Esophagus squamous epithelium (tissue), 5 donors: ENCODE results near the gene CAB39L. TPM values are rescaled to one million over a fixed set of nuclear protein-coding genes. Genes with fewer than 3 reads are reported as not detected.

Source experiments
- DNase-seq: peaks from one replicate; lab custom pipeline; 2025; lab: John Stamatoyannopoulos, UW
- H3K27ac ChIP-seq, 4 donors: fragments of 200-600 bp; sonication (generic); one replicate each; pipeline ENCODE4 v1.5.1; 2016 to 2019; ENCODE audit warnings: mild to moderate bottlenecking in 1 of 4
- H3K27me3 ChIP-seq, 4 donors: fragments of 200-600 bp; sonication (generic); 1 replicate in 3 of 4; 2 replicates in 1 of 4; pipeline versions ENCODE4 v1.5.1 to v1.6.0; 2017 to 2021; ENCODE audit warnings: antibody characterized with exemption in 1 of 4
- H3K36me3 ChIP-seq, 3 donors: fragments of 200-600 bp; sonication (generic); one replicate each; pipeline ENCODE4 v1.5.1; 2016 to 2019
- H3K4me1 ChIP-seq, 3 donors: fragments of 200-600 bp; sonication (generic); one replicate each; pipeline ENCODE4 v1.5.1; 2017 to 2019
- H3K4me3 ChIP-seq, 4 donors: fragments of 200-600 bp; sonication (generic); 1 replicate in 3 of 4; 2 replicates in 1 of 4; pipeline ENCODE4 v1.5.1; 2016 to 2019; ENCODE audit warnings: mild to moderate bottlenecking in 2 of 4, moderate library complexity in 1 of 4
- H3K9me3 ChIP-seq, 3 donors: fragments of 200-600 bp; sonication (generic); one replicate each; pipeline ENCODE4 v1.5.1; 2016 to 2019
- POLR2A ChIP-seq, 4 donors: fragments of 450-650 bp; IDR thresholded peaks; one replicate each; pipeline ENCODE4 v1.6.1; 2017; ENCODE audit warnings: antibody characterized with exemption in 4 of 4, mild to moderate bottlenecking in 4 of 4, moderate library complexity in 3 of 4
- WGBS, 2 donors: methylation state at CpG; one replicate each; pipeline ENCODE4 v1.1.5; 2018; 5-methylcytosine and 5-hydroxymethylcytosine counted together
- intact Hi-C: fragments of 100-400 bp; cut with DNase I; formaldehyde crosslinking; loops from one replicate; pipeline ENCODE4 v1.15.0; 2022
- total RNA-seq, 4 donors: library from RNA; depleted of rRNA; stranded (reverse); fragments of >200 nt; gene quantifications; one replicate each; pipeline ENCODE4 v1.1.0, GENCODE V29; 2016
- TF ChIP-seq, protein P1 (sequence below), 6 experiments: fragments of 450-650 bp in 4 of 6; fragments of 200-600 bp in 2 of 6; sonication (generic) in 2 of 6; IDR thresholded peaks; one replicate each; pipeline ENCODE4 v1.5.1; 2016 to 2019; ENCODE audit warnings: antibody characterized with exemption in 6 of 6, mild to moderate bottlenecking in 4 of 6, moderate library complexity in 4 of 6
- donor health status: DM: yes; HTN: yes; CAD: no.

CAB39L gene
- total RNA-seq, 4 donors from 2014 or later = 16.9 to 29.2 (median 21.2) TPM

DNA sequence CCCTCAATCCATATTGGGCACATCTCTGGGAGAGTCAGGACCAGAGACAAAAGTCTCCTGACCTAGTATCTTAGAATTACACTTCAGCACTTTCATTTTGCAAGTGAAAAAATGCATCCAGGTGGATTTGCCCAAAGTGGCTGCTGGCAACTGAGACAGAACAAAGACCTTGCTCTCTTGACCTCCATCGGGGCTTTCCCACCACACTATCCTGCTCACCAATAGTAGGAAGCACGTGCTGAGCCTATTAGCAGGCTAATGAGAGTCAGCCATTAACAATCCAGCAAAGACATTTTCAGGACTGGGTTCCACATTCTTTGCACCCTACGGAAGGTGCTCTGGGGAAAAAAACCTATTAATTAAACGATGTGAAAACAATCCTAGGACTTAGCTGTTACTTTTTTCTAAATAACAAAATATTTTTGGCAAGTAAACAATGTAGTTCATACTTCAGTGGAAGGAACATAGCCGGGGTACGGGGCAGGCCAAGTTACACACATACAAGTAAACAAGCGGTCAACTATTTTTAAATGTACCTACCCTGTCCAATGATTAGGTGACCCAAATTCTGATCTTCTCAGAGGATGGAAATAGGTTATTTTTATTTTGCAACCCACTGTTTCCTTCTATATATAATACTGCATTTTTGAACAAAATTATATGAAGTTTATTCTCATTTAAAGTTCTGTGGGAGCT is 117.5 kb downstream of the CAB39L start:
- Histone ChIP-seq H3K36me3 (peaks cover 0 to 62% (median 0%) of the 10 kb centered on the region in 3 donors), H3K9me3 (no peaks in the 10 kb centered on the region), H3K4me3 (no peak overlapping the region), H3K4me1 (no peaks in the 10 kb centered on the region), H3K27me3 (no peaks in the 10 kb centered on the region), H3K27ac (peak overlapping the region in 3 of 4 donors; percentile 11 to 41 (median 22))
- no peak for DNase-seq
- no peak for TF ChIP-seq POLR2A (IDR thresholded peaks at IDR 0.05)
- TF ChIP-seq, protein P1, sequence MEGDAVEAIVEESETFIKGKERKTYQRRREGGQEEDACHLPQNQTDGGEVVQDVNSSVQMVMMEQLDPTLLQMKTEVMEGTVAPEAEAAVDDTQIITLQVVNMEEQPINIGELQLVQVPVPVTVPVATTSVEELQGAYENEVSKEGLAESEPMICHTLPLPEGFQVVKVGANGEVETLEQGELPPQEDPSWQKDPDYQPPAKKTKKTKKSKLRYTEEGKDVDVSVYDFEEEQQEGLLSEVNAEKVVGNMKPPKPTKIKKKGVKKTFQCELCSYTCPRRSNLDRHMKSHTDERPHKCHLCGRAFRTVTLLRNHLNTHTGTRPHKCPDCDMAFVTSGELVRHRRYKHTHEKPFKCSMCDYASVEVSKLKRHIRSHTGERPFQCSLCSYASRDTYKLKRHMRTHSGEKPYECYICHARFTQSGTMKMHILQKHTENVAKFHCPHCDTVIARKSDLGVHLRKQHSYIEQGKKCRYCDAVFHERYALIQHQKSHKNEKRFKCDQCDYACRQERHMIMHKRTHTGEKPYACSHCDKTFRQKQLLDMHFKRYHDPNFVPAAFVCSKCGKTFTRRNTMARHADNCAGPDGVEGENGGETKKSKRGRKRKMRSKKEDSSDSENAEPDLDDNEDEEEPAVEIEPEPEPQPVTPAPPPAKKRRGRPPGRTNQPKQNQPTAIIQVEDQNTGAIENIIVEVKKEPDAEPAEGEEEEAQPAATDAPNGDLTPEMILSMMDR (IDR thresholded peaks at IDR 0.05) = no peak
- intact Hi-C loops = no loop called here
- 66 to 71% methylated on average over 7 of the region's 7 CpGs for WGBS, 2 donors

DNA sequence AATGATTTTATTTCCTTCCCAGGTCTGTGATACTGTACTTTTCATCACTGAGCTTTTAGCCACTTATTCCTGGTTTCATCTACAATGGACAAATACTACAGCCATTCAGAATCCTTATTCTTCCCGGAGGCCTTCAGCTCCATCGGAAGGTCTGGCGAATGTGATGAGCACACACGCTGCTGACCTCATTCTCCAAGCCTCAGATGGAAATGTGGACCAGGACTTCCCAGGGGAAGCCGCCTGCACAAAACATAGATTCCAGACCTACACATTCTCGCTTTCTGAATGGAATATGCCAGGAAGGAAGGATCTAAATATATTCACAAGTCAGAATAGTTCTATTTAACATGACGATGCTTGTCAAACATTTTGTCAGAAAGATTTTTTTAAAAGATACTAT is 120.5 kb downstream of the CAB39L start:
- H3K27ac ChIP-seq = no peak overlapping the region
- H3K4me1 ChIP-seq = peaks cover 0 to 5% (median 0%) of the 10 kb centered on the region in 3 donors
- WGBS, 2 donors = 85 to 87% methylated on average over 4 to 7 of the region's 7 CpGs
- TF ChIP-seq, protein P1 (IDR thresholded peaks at IDR 0.05) = no peak
- TF ChIP-seq POLR2A (IDR thresholded peaks at IDR 0.05) = no peak
- H3K27me3 ChIP-seq = no peaks in the 10 kb centered on the region
- no peak for DNase-seq
- peaks cover 0 to 52% (median 0%) of the 10 kb centered on the region in 3 donors for H3K36me3 ChIP-seq
- no peaks in the 10 kb centered on the region for H3K9me3 ChIP-seq
- no peak overlapping the region for H3K4me3 ChIP-seq
- intact Hi-C loops = no loop called here

DNA sequence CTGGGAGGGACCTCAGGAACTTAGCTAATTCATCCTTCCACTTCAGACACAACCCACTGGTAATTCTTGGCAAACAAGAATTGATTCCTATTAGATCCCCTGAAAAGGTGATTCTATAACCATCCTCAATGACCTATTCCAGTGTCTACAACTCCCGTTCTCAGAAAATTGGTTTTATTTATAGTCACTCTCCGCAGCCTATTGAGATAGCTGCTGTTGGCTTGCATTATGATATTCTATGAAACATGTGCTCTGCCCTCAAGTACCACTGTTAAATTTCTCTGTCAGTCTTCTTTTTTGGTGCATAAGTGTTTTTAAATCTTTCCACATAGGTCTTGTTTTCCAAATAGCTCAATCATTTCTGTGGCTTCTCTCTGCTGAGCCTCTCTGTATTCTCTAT is 121.2 kb downstream of the CAB39L start:
- WGBS, 2 donors = 87 to 94% methylated on average over 2 of the region's 2 CpGs
- peaks cover 0 to 5% (median 0%) of the 10 kb centered on the region in 3 donors for H3K4me1 ChIP-seq
- DNase-seq = no peak
- no peak for TF ChIP-seq POLR2A (IDR thresholded peaks at IDR 0.05)
- TF ChIP-seq, protein P1 (IDR thresholded peaks at IDR 0.05) = no peak
- H3K27ac ChIP-seq = no peak overlapping the region
- no peaks in the 10 kb centered on the region for H3K9me3 ChIP-seq
- peaks cover 0 to 49% (median 0%) of the 10 kb centered on the region in 3 donors for H3K36me3 ChIP-seq
- H3K27me3 ChIP-seq = no peaks in the 10 kb centered on the region
- H3K4me3 ChIP-seq = no peak overlapping the region
- intact Hi-C loops = no loop called here

DNA sequence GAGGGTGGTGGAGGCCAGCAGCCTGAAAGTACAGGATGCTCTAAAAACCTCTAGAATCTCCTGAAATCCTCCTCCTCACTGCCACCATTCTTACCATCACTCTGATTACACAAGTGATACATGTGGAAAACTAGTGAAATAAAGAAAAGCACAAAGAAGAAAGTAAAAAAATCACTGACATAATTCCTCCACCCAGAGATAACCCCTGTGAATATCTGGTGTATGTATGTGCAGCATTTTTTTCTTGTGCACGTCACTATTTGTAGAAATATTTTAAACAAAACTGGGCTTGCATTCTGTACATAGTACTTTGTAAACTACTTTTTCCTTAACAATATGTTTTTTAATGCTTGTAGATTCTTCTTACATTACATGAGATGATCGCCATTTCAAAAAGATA is 122.9 kb downstream of the CAB39L start:
- WGBS, 2 donors = 79 to 84% methylated on average over 2 of the region's 2 CpGs
- no peaks in the 10 kb centered on the region for H3K9me3 ChIP-seq
- H3K27ac ChIP-seq = peak overlapping the region in 2 of 4 donors; percentile 21 to 34
- intact Hi-C loops = no loop called here
- H3K4me1 ChIP-seq = peaks cover 0 to 5% (median 0%) of the 10 kb centered on the region in 3 donors
- no peak for DNase-seq
- TF ChIP-seq POLR2A (IDR thresholded peaks at IDR 0.05) = no peak
- TF ChIP-seq, protein P1 (IDR thresholded peaks at IDR 0.05) = no peak
- H3K36me3 ChIP-seq = peaks cover 0 to 35% (median 0%) of the 10 kb centered on the region in 3 donors
- H3K4me3 ChIP-seq = no peak overlapping the region
- no peaks in the 10 kb centered on the region for H3K27me3 ChIP-seq

DNA sequence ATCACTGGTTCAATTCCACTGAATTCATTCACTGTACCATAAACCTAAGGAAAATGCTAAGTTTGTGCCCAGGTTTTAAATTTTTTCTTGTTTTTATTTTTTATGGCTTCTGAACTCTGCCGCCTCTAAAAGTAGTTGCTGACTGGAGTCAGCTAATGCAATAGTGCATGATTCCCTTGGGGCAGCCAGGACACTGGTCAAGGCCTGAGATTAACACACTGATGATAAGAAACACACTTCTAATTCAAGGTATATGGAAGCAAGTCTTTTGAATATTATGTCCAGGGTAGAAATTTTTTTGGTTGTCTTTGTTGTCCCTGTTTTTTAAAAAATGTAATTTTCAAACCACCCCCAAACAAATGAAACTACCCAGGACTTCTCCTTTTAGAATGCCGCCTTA is 123.9 kb downstream of the CAB39L start:
- DNase-seq = no peak
- Histone ChIP-seq H3K9me3 (no peaks in the 10 kb centered on the region), H3K36me3 (peaks cover 0 to 31% (median 0%) of the 10 kb centered on the region in 3 donors), H3K27ac (peak overlapping the region in 2 of 4 donors; percentile 11 to 21), H3K27me3 (no peaks in the 10 kb centered on the region), H3K4me3 (no peak overlapping the region), H3K4me1 (peaks cover 0 to 8% (median 0%) of the 10 kb centered on the region in 3 donors)
- intact Hi-C loops = no loop called here
- 76 to 81% methylated on average over 2 of the region's 2 CpGs for WGBS, 2 donors
- TF ChIP-seq, protein P1 (IDR thresholded peaks at IDR 0.05) = no peak
- TF ChIP-seq POLR2A (IDR thresholded peaks at IDR 0.05) = no peak
